Measurements from ENCODE around the gene ADGRL1. TPM values are rescaled to one million over a fixed set of nuclear protein-coding genes. Genes with fewer than 3 reads are reported as not detected.

The ADGRL1 gene
- total RNA-seq, 1 donor: 1.7 TPM

DNA sequence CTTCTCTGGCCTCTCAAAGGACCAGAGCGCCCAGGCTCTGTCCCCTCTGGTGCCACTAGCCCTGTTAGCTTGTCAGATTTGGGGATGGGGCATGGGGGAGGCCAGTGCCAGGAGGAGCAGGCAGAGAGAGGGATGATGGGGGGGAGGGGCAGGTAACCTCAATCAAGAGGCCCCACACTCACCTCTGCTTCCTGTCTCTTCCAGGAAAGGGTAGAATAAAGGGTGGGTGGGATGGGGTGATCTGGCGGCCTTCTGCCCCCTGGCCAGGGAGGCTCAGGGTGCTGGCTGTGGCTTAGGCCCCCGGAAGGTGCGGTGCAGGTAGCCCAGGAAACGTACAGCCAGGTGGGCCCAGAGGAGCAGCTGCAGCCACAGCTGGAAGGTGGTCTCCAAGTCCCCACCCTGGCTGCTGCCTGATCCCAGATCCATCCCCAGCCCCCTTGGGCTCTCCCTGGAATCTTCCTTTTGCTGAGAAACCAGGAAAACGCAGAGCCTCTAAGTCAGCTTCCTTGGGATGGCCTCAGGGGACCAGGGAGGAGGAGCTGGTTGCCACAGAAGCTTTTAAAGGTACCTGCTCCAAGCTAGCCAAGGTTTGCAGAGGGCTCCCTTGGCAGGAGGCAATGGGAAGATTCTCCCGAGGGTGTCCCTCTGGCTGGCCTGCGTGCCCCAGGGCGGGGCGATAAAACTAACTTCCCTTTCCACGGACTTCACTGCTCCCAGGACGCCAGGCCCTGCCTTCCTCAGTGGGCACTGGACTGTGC, 93.7 kb downstream of the ADGRL1 start:
- no peak overlapping the region for H3K4me3 ChIP-seq (ENCODE audit: low read depth, low read length)
- no peak for DNase-seq (ENCODE audit: low read depth)
- TF ChIP-seq, protein P1, sequence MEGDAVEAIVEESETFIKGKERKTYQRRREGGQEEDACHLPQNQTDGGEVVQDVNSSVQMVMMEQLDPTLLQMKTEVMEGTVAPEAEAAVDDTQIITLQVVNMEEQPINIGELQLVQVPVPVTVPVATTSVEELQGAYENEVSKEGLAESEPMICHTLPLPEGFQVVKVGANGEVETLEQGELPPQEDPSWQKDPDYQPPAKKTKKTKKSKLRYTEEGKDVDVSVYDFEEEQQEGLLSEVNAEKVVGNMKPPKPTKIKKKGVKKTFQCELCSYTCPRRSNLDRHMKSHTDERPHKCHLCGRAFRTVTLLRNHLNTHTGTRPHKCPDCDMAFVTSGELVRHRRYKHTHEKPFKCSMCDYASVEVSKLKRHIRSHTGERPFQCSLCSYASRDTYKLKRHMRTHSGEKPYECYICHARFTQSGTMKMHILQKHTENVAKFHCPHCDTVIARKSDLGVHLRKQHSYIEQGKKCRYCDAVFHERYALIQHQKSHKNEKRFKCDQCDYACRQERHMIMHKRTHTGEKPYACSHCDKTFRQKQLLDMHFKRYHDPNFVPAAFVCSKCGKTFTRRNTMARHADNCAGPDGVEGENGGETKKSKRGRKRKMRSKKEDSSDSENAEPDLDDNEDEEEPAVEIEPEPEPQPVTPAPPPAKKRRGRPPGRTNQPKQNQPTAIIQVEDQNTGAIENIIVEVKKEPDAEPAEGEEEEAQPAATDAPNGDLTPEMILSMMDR (IDR thresholded peaks at IDR 0.05; ENCODE audit: insufficient read depth, low read depth, low read length): no peak

DNA sequence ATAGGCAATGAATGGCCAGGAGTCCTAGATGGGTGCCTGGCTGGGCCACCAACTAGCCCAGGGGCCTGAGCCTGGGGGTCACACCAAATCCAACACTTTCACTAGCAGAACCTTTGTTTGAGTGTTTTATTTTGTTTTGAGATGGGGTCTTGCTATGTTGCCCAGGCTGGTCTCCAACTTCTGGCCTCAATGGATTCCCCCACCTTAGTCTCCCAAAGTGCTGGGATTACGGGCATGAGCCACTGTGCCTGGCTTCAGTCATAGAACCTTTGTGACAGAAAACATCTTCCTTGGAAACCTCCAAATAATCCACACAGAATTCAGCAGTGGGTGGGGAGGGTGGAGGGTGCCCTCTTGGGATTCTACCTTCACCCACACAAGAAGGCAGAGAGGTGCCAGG, 94.5 kb downstream of the ADGRL1 start:
- H3K4me3 ChIP-seq (ENCODE audit: low read depth, low read length): no peak overlapping the region

DNA sequence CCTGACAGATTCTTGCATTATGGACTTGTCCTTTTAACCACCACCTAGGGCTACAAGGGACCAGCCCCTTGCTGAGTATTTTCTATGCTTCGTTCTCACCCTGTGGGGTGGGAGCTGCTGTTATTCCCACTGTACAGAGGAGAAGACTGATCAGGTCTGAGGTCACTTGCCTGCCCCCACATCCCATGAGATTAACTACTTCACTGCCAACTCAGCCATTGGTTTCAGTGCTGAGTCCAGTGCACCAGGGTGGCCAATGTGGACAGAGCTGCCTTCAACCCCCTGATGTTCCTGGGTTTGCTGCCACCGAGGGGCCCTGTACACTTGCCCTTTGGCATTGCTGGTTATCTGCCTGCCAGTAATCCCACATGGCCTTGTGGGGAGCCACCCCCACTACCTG, 95.3 kb downstream of the ADGRL1 start:
- H3K4me3 ChIP-seq (ENCODE audit: low read depth, low read length): no peak overlapping the region
- no peak for DNase-seq (ENCODE audit: low read depth)
- TF ChIP-seq, protein P1 (IDR thresholded peaks at IDR 0.05; ENCODE audit: insufficient read depth, low read depth, low read length): no peak

More for the DNA sequence above, 94.5 kb downstream of the ADGRL1 start:
- DNase-seq (ENCODE audit: low read depth): no peak
- TF ChIP-seq, protein P1 (IDR thresholded peaks at IDR 0.05; ENCODE audit: insufficient read depth, low read depth, low read length): no peak

DNA sequence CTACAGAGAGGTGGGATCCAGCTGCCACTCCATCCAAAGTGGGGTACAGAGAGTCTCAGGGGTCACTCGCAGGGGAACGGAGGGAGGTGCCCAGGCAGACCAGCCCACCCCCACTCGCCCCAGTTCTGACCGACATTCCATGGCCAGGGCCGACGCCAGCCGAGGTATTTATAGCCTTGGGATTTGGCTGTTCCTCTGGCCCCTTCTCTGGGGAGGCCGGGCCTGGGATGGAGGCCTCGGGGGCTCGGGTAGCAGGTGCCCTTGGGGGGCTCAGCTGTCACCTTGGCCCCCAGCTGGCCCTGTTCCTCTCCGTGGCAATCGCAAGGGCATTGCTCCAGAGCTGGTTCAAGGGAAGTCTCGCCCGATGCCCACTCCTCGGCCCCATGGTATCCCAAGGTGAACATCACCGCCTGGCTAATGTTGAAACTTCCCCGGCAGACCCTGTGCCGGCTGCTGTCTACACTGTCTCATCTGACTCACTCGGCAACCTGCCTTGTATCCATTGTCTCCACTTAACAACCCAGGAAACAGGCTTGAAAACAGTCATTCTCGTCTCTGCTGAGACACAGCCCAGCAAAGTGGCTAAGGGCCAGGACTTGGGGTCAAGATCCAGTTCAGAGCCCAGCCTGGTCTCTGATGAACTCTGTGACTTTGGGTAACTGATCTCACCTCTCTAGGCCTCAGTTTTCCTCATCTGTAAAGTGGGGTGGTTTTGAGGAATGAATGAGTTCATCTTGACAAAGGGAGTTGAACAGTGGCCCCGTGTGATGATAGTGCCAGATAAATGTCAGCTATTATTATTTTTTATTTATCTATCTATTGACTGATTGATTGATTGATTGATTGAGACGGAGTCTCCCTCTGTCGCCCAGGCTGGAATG, 98.1 kb downstream of the ADGRL1 start:
- no peak for DNase-seq (ENCODE audit: low read depth)
- TF ChIP-seq, protein P1 (IDR thresholded peaks at IDR 0.05; ENCODE audit: insufficient read depth, low read depth, low read length): no peak

DNA sequence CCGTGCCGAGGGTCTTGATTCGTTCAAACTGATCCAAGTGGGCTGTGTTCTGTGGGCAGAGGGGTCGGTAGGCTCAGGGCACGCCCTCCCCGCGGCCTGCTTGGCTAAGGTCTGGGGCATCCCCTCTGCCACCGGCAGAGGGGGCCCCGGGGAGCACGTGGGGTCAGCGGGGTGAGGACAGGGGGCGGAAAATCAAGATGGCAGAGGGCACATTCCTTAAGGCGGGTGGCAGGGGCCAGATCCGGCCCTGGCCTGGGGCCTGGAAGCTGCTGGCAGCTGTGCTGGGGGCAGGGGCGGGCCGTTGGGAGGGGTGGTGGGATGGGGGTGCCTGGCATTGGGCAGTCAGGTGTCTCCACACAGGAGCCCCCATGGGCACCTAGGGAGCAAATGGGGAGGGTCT, 99.1 kb downstream of the ADGRL1 start:
- TF ChIP-seq, protein P1 (IDR thresholded peaks at IDR 0.05; ENCODE audit: insufficient read depth, low read depth, low read length): no peak
- H3K4me3 ChIP-seq (ENCODE audit: low read depth, low read length): no peak overlapping the region
- DNase-seq (ENCODE audit: low read depth): no peak

More for the DNA sequence above, 98.1 kb downstream of the ADGRL1 start:
- H3K4me3 ChIP-seq (ENCODE audit: low read depth, low read length): no peak overlapping the region

DNA sequence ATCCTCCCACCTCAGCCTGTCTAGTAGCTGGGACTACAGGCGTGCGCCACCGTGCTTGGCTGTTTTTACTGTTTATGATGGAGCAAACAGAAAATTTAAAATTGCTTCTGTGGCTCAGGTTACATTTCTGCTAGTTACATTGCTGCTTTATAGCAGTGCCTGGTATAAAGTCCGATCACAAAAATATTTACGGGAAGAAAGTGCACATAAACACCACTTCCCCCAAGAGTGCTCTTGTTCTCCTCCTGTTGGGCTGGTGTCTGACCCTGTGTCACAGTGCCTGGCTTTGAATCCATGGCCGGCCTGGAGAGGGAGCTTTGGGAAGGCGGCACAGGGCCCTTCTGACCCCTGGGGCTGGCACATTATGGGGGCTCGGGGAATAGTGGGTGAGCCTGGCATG, 100.3 kb downstream of the ADGRL1 start:
- TF ChIP-seq, protein P1 (IDR thresholded peaks at IDR 0.05; ENCODE audit: insufficient read depth, low read depth, low read length): no peak
- H3K4me3 ChIP-seq (ENCODE audit: low read depth, low read length): no peak overlapping the region
- DNase-seq (ENCODE audit: low read depth): no peak

Measured in fibroblast of villous mesenchyme (primary cell).